D721Med (cell line): ENCODE results near the gene LMCD1.

Experiments used
- DNase-seq: peaks from one replicate; pipeline ENCODE4 v3.0.0; 2011; ENCODE audit warnings: low spot score; ENCODE audit not compliant: insufficient read length
- FAIRE-seq: peaks from 2 replicates; lab custom pipeline; 2011; peaks lifted over from hg19 to GRCh38; lab: Jason Lieb, UNC
- TF ChIP-seq, protein P1 (sequence below): IDR thresholded peaks from 2 replicates; pipeline ENCODE4 v1.5.1; 2012; ENCODE audit warnings: mild to moderate bottlenecking, control low read depth; ENCODE audit not compliant: insufficient read depth; ENCODE audit errors: missing control alignments

Gene LMCD1

DNA sequence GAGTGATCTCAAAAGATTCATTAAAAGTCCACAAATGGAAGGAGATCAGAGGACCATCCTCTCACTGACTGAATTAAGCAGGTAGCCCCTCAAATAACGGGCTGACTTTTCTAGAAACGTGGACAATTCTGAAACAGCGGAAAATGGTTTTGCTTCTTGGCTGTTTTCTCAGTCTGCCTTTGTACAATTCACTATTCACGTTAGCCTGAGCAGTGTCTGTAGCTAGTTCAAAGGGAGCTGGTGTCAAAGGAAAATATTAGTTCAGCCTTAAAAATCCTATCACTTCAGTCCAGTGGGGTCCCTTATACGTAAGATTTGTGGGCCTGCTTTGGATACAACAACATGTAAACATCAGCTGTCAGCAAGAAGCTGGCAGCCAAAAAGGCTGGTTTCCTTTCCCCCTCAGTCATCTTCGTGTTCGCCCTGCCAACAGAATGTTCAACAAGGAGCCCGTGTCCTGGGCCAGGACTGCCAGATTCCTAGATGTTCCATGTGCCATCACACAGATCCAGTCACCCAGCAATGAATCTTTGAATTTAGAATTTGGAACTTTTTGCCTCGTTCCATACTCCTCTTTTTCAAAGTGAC, 19.3 kb downstream of the LMCD1 start:
- TF ChIP-seq, protein P1, sequence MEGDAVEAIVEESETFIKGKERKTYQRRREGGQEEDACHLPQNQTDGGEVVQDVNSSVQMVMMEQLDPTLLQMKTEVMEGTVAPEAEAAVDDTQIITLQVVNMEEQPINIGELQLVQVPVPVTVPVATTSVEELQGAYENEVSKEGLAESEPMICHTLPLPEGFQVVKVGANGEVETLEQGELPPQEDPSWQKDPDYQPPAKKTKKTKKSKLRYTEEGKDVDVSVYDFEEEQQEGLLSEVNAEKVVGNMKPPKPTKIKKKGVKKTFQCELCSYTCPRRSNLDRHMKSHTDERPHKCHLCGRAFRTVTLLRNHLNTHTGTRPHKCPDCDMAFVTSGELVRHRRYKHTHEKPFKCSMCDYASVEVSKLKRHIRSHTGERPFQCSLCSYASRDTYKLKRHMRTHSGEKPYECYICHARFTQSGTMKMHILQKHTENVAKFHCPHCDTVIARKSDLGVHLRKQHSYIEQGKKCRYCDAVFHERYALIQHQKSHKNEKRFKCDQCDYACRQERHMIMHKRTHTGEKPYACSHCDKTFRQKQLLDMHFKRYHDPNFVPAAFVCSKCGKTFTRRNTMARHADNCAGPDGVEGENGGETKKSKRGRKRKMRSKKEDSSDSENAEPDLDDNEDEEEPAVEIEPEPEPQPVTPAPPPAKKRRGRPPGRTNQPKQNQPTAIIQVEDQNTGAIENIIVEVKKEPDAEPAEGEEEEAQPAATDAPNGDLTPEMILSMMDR = no peak
- FAIRE-seq (no peak), DNase-seq (no peak)

DNA sequence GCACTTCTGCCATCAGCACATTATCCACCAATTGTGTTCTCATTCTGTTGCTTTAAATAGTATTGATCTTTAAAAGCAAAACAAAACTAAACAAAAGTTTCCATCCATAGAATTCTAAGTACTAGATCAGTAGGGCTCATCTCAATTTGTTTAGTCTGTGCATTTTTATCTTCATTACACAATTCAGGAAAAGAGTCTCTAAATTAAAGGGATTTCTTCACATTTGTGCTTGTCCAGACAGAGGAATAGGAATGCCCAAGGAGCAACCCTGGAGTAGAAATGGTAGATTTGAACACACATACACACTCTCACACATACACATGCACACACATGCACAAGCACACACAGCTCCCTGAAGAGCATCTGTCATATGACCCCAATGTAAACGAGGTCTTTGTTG, 21.4 kb downstream of the LMCD1 start:
- TF ChIP-seq, protein P1 = no peak
- no peak for FAIRE-seq
- DNase-seq = no peak

DNA sequence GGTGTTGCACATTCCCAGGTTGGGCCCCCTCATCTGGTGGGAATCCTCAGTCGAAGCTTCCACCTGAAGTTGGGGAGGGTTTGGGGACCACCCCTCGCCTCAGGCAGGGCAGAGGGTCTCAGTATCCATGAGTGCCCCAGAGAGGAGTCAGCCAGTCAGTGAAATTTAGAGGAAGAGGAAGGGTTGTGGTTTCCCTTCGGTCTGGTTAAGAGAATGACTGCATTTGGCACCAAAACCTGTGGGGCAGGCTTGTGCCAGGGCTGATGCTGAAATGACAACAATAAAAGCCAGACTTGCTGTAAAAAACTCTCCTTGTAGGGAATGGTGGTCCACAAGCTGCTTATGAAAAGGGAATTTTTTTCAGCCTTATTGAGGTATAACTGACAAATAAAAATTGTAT, 22.6 kb downstream of the LMCD1 start:
- DNase-seq (no peak), FAIRE-seq (no peak)
- TF ChIP-seq, protein P1 = no peak

DNA sequence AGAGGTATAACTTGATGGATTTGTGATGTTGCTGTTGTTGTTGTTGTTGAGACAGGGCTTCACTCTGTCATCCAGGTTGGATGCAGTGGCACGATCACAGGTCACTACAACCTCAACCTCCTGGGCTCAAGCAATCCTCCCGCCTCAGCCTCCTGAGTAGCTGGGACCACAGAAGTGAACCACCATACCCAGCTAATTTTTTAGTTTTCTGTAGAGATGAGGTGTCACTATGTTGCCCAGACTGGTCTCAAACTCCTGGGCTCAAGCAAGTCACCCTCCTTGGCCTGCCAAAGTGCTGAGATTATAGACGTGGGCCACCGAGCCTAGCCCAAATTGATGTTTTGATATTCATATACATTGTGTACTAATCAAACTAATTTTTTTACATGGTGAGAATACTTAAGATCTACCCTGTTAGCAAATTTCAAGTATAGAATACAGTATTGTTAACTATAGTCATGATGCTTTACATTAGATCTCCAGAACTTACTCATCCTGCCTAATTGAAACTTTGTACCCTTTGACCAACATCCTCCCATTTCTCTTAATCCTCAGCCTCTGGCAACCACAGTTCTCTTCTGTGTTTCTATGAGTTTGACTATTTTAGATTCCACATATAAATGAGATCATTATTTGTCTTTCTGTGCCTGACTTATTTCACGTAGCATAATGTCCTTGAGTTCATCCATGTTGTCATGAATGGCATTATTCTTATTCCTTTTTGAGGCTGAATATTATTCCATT, 23.2 kb downstream of the LMCD1 start:
- no peak for DNase-seq
- FAIRE-seq = no peak
- TF ChIP-seq, protein P1 = no peak

DNA sequence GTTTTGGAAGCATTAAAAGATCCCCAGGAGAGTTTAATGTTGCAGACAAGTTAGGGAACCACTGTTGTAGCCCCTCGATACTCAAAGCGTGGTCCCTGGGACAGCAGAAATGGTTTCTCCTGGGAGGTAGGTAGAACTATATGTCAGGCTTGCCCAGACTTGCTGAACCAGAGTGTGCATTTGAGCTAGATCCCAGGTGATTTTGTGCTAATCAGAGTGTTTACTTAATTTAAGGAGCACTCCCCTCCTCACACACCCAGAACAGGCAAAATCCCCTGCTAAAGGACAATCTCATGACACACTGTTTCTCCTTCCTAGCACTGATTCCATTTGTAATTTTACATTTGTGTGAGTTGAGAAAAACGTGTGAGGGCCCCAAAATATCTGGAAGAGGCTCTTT, 24.3 kb downstream of the LMCD1 start:
- TF ChIP-seq, protein P1 = no peak
- FAIRE-seq = no peak
- DNase-seq = no peak

DNA sequence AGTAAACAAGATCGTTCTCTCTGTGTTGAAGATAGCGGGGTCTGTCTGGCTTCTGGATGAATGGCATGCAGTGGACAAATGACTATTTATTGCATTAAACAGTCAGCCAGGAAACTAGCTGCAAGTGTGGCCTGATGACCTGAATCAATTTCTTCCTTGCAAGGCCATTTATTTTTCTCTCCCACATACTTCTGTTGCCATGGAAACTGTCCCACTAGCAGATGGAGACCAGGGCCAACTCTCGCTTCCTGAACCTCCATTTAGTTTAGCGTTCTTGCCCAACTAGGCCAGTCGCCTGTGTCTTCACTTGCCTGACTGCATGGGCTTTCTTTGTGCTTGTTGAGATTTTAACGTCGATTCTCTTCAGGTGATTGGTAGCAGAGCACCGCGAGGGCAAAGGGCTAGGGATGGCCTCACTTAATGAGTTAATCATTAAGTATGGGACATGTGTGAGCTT, 27.6 kb downstream of the LMCD1 start:
- FAIRE-seq (no peak), DNase-seq (no peak)

More for the DNA sequence above, 27.6 kb downstream of the LMCD1 start:
- TF ChIP-seq, protein P1 = no peak
